Kidney capillary endothelial cell (primary cell): ENCODE data around the gene KANK4.
A peak's percentile ranks its signal among the peaks of the same experiment; 100 is the strongest.
"Not testable (repeated sequence)": the region's sequence is repeated elsewhere in the genome, so short reads cannot be mapped to it uniquely, and the experiment has no call there.

Source experiments
- DNase-seq: peaks from one replicate; pipeline ENCODE4 v3.0.0-alpha.2; 2018; ENCODE audit warnings: low spot score

KANK4 gene

GRCh38 chr1:62237950-62238374, 81.3 kb downstream of the KANK4 start:
- DNase-seq, result no peak

GRCh38 chr1:62237361-62237760, 81.9 kb downstream of the KANK4 start:
- DNase-seq, result no peak

- DNase-seq, result no peak
These were observed 83.7 kb downstream of the KANK4 start for GRCh38 chr1:62235576-62235975.

GRCh38 chr1:62234688-62235087, 84.5 kb downstream of the KANK4 start:
- DNase-seq, result no peak

- no peak for DNase-seq
These were observed 85.2 kb downstream of the KANK4 start for GRCh38 chr1:62233926-62234450.

GRCh38 chr1:62232871-62233278, 86.4 kb downstream of the KANK4 start:
- DNase-seq, result no peak

GRCh38 chr1:62230718-62231117, 88.5 kb downstream of the KANK4 start:
- DNase-seq, result no peak

GRCh38 chr1:62229932-62230331, 89.3 kb downstream of the KANK4 start:
- no peak for DNase-seq

- no peak for DNase-seq
These were observed 89.8 kb downstream of the KANK4 start for GRCh38 chr1:62229468-62229867.

GRCh38 chr1:62228883-62229187, 90.4 kb downstream of the KANK4 start:
- no peak for DNase-seq

- DNase-seq, result no peak
These were observed 90.9 kb downstream of the KANK4 start for GRCh38 chr1:62228136-62228882.

GRCh38 chr1:62227496-62227895, 91.7 kb downstream of the KANK4 start:
- no peak for DNase-seq

- no peak for DNase-seq
These were observed 95.1 kb downstream of the KANK4 start for GRCh38 chr1:62224182-62224581.

- DNase-seq, result no peak
These were observed 96.9 kb downstream of the KANK4 start for GRCh38 chr1:62222321-62222720.

GRCh38 chr1:62221171-62221570, 98.1 kb downstream of the KANK4 start:
- DNase-seq, result no peak

- DNase-seq, result not testable (repeated sequence)
These were observed 98.8 kb downstream of the KANK4 start for GRCh38 chr1:62220456-62220855.

GRCh38 chr1:62218604-62219003, 100.6 kb downstream of the KANK4 start:
- DNase-seq, result no peak

GRCh38 chr1:62213075-62213914, 105.9 kb downstream of the KANK4 start:
- no peak for DNase-seq

- DNase-seq, result no peak
These were observed 106.8 kb downstream of the KANK4 start for GRCh38 chr1:62212411-62212810.

- DNase-seq, result no peak
These were observed 108.3 kb downstream of the KANK4 start for GRCh38 chr1:62210960-62211359.

- peak; percentile 77 for DNase-seq
These were observed 109.2 kb downstream of the KANK4 start for GRCh38 chr1:62209931-62210595.

GRCh38 chr1:62208970-62209369, 110.3 kb downstream of the KANK4 start:
- DNase-seq, result no peak

- DNase-seq, result no peak
These were observed 111.1 kb downstream of the KANK4 start for GRCh38 chr1:62208087-62208486.
